Neural cell (in vitro differentiated cells): ENCODE results near the gene SHISAL1. TPM values are rescaled to one million over a fixed set of nuclear protein-coding genes. Genes with fewer than 3 reads are reported as not detected.

ENCODE experiments used
- H2AFZ ChIP-seq: fragments of 200-600, 300-800 bp; sonication (generic), shearing (Covaris generic); 2 replicates; pipeline ENCODE4 v1.6.0; 2014; ENCODE audit warnings: low read depth, mild to moderate bottlenecking, antibody characterized with exemption, low read length, moderate library complexity
- H3F3A ChIP-seq: fragments of 200-600 bp; shearing (Covaris generic); 2 replicates; pipeline ENCODE4 v1.6.1; 2016; ENCODE audit warnings: mild to moderate bottlenecking, moderate library complexity, mixed read lengths, antibody characterized with exemption, low read length; ENCODE audit not compliant: insufficient read depth, poor library complexity, severe bottlenecking
- H3K27ac ChIP-seq: fragments of 200-600, 300-800 bp; sonication (generic), shearing (Covaris generic); 2 replicates; pipeline ENCODE4 v1.5.1; 2014; ENCODE audit warnings: mild to moderate bottlenecking, low read length, moderate library complexity
- H3K27me3 ChIP-seq: fragments of 300-800, 200-600 bp; sonication (generic), shearing (Covaris generic); 2 replicates; pipeline ENCODE4 v1.6.0; 2014; ENCODE audit warnings: mild to moderate bottlenecking, low read depth, low read length, moderate library complexity; ENCODE audit not compliant: insufficient read depth
- H3K36me3 ChIP-seq: fragments of 300-800, 200-600 bp; sonication (generic), shearing (Covaris generic); 2 replicates; pipeline ENCODE4 v1.5.1; 2014; ENCODE audit warnings: mild to moderate bottlenecking, antibody characterized with exemption, low read length, moderate library complexity; ENCODE audit not compliant: insufficient read depth
- H3K4me2 ChIP-seq: fragments of 300-800, 200-600 bp; sonication (generic), shearing (Covaris generic); 2 replicates; pipeline ENCODE4 v1.6.0; 2014; ENCODE audit warnings: mild to moderate bottlenecking, low read length
- H3K4me3 ChIP-seq: fragments of 300-800, 200-600 bp; sonication (generic), shearing (Covaris generic); 2 replicates; pipeline ENCODE4 v1.5.1; 2014; ENCODE audit warnings: mild to moderate bottlenecking, low read length, moderate library complexity
- H3K79me2 ChIP-seq: fragments of 200-600 bp; shearing (Covaris generic); replicated peaks from 2 replicates; pipeline ENCODE4 v1.6.0; 2014; ENCODE audit warnings: mild to moderate bottlenecking, low read length, moderate library complexity; ENCODE audit not compliant: insufficient read depth
- H3K9ac ChIP-seq: fragments of 300-800, 200-600 bp; sonication (generic), shearing (Covaris generic); 2 replicates; pipeline ENCODE4 v1.6.1; 2016; ENCODE audit warnings: mild to moderate bottlenecking, low read length, mixed read lengths
- H3K9me2 ChIP-seq: fragments of 200-600 bp; shearing (Covaris generic); 2 replicates; pipeline ENCODE4 v1.6.1; 2016; ENCODE audit warnings: mild to moderate bottlenecking, low read length, mixed read lengths; ENCODE audit not compliant: insufficient read depth
- H3K9me3 ChIP-seq: fragments of 200-600, 300-800 bp; sonication (generic), shearing (Covaris generic); 2 replicates; pipeline ENCODE4 v1.6.1; 2016; ENCODE audit warnings: mild to moderate bottlenecking, mixed run types, low read length, moderate library complexity, mixed read lengths
- H4K20me1 ChIP-seq: fragments of 200-600 bp; shearing (Covaris generic); 2 replicates; pipeline ENCODE4 v1.6.1; 2016; ENCODE audit warnings: mild to moderate bottlenecking, mixed run types; ENCODE audit not compliant: insufficient read depth
- CTCF ChIP-seq: fragments of 450-650 bp; IDR thresholded peaks from 2 replicates; pipeline ENCODE4 v1.5.1; 2014; ENCODE audit warnings: antibody characterized with exemption, mild to moderate bottlenecking, moderate library complexity; ENCODE audit not compliant: poor library complexity, severe bottlenecking
- EP300 ChIP-seq: fragments of 450-650 bp; conservative IDR thresholded peaks from 2 replicates; pipeline ENCODE4 v1.6.1; 2014; ENCODE audit warnings: antibody characterized with exemption, mild to moderate bottlenecking, moderate library complexity; ENCODE audit not compliant: poor library complexity, severe bottlenecking
- EZH2 ChIP-seq: fragments of 200-600, 300-800 bp; shearing (Covaris generic), sonication (generic); IDR thresholded peaks from 2 replicates; pipeline ENCODE4 v1.6.1; 2014; ENCODE audit warnings: antibody characterized with exemption, low read length, borderline replicate concordance, mild to moderate bottlenecking; ENCODE audit not compliant: insufficient read depth, poor library complexity, severe bottlenecking
- MXI1 ChIP-seq: fragments of 450-650 bp; conservative IDR thresholded peaks from 2 replicates; pipeline ENCODE4 v1.6.1; 2014; ENCODE audit warnings: antibody characterized with exemption, mild to moderate bottlenecking; ENCODE audit not compliant: poor library complexity, severe bottlenecking
- POLR2AphosphoS5 ChIP-seq: IDR thresholded peaks from 2 replicates; pipeline ENCODE4 v1.6.1; 2012
- RAD21 ChIP-seq: fragments of 450-650 bp; conservative IDR thresholded peaks from 2 replicates; pipeline ENCODE4 v1.6.1; 2014; ENCODE audit warnings: antibody characterized with exemption, mild to moderate bottlenecking, moderate library complexity
- REST ChIP-seq: IDR thresholded peaks from 2 replicates; pipeline ENCODE4 v1.6.1; 2012; ENCODE audit warnings: borderline replicate concordance
- SMC3 ChIP-seq: fragments of 450-650 bp; conservative IDR thresholded peaks from 2 replicates; pipeline ENCODE4 v1.6.1; 2014; ENCODE audit warnings: antibody characterized with exemption, mild to moderate bottlenecking, moderate library complexity; ENCODE audit not compliant: poor library complexity
- TAF1 ChIP-seq: IDR thresholded peaks from 2 replicates; pipeline ENCODE4 v1.6.1; 2012; ENCODE audit warnings: low read depth
- polyA plus RNA-seq: library from polyadenylated mRNA; depleted of rRNA; stranded (reverse); fragments of >200 nt; gene quantifications from 2 replicates; pipeline ENCODE4 v1.2.3, GENCODE V29; 2014

The SHISAL1 gene
- polyA plus RNA-seq, 1 donor from 2014 or later = 15.4 TPM

- Histone ChIP-seq H4K20me1 (no peaks in the 10 kb centered on the region), H3K27me3 (no peaks in the 10 kb centered on the region), H3K4me3 (no peak overlapping the region), H3K9me2 (no peaks in the 10 kb centered on the region), H3K27ac (no peak overlapping the region), H3K36me3 (no peaks in the 10 kb centered on the region), H3K4me2 (no peak overlapping the region), H3F3A (no peaks in the 10 kb centered on the region), H2AFZ (no peak overlapping the region), H3K9me3 (no peaks in the 10 kb centered on the region), H3K79me2 (no peaks in the 10 kb centered on the region), H3K9ac (no peak overlapping the region)
- no peak for TF ChIP-seq RAD21
- no peak for TF ChIP-seq POLR2AphosphoS5
- no peak for TF ChIP-seq EZH2
- TF ChIP-seq MXI1 = no peak
- TF ChIP-seq EP300 = no peak
- TF ChIP-seq SMC3 = no peak
Observed at GRCh38 chr22:44287121-44287693, 25.5 kb downstream of the SHISAL1 start.

- Histone ChIP-seq H3K4me3 (no peak overlapping the region), H3K4me2 (no peak overlapping the region), H3K9ac (no peak overlapping the region), H3K9me3 (no peaks in the 10 kb centered on the region), H3K9me2 (no peaks in the 10 kb centered on the region), H2AFZ (no peak overlapping the region), H3F3A (no peaks in the 10 kb centered on the region), H3K36me3 (no peaks in the 10 kb centered on the region), H3K79me2 (no peaks in the 10 kb centered on the region), H3K27ac (no peak overlapping the region), H4K20me1 (no peaks in the 10 kb centered on the region), H3K27me3 (no peaks in the 10 kb centered on the region)
- TF ChIP-seq EZH2 = no peak
- no peak for TF ChIP-seq SMC3
- no peak for TF ChIP-seq CTCF
- no peak for TF ChIP-seq TAF1
- no peak for TF ChIP-seq RAD21
- no peak for TF ChIP-seq POLR2AphosphoS5
- no peak for TF ChIP-seq EP300
- TF ChIP-seq MXI1 = no peak
- no peak for TF ChIP-seq REST
Observed at GRCh38 chr22:44286646-44287045, 26.1 kb downstream of the SHISAL1 start.
